ENCODE results near the gene HSD17B11. TPM values are rescaled to one million over a fixed set of nuclear protein-coding genes. Genes with fewer than 3 reads are reported as not detected.

HSD17B11 gene
- total RNA-seq, 1 experiment from 2014 or later = 14.0 TPM

- TF ChIP-seq NFATC4 (CRISPR knock-in tag; IDR thresholded peaks at IDR 0.05) = no peak
- TF ChIP-seq ZBTB43 (CRISPR knock-in tag; IDR thresholded peaks at IDR 0.05) = peak; percentile 23; the same call in 1 of the 2 replicates
- TF ChIP-seq HMGXB4 (CRISPR knock-in tag; IDR thresholded peaks at IDR 0.05) = peak; percentile 68
- peak; percentile 80 for TF ChIP-seq ZNF232 (CRISPR knock-in tag; IDR thresholded peaks at IDR 0.05)
- TF ChIP-seq E2F5 (CRISPR knock-in tag; IDR thresholded peaks at IDR 0.05) = peak; percentile 52; the same call in 1 of the 2 replicates
- no peak for TF ChIP-seq FOXJ3 (CRISPR knock-in tag; IDR thresholded peaks at IDR 0.05; ENCODE audit: borderline replicate concordance)
- 0 out of 2 replicates have a peak, but pooled peaks have one; percentile 63 for TF ChIP-seq ZNF138 (CRISPR knock-in tag; conservative IDR thresholded peaks at IDR 0.05)
- TF ChIP-seq ZNF281 (CRISPR knock-in tag; IDR thresholded peaks at IDR 0.05) = peak; percentile 52; the same call in 1 of the 2 replicates
- TF ChIP-seq ESRRA (CRISPR knock-in tag; IDR thresholded peaks at IDR 0.05; ENCODE audit: borderline replicate concordance) = no peak
- TF ChIP-seq SMAD3 (CRISPR knock-in tag; IDR thresholded peaks at IDR 0.05; ENCODE audit: borderline replicate concordance) = peak; percentile 60
- no peak for TF ChIP-seq NR1H2 (CRISPR knock-in tag; IDR thresholded peaks at IDR 0.05)
- TF ChIP-seq ATF1 (CRISPR knock-in tag; IDR thresholded peaks at IDR 0.05) = no peak
- 0 out of 2 replicates have a peak, but pooled peaks have one; percentile 53 for TF ChIP-seq RELA (CRISPR knock-in tag; IDR thresholded peaks at IDR 0.05; ENCODE audit: borderline replicate concordance)
These were observed 31.4 kb upstream of the HSD17B11 start, which contains the start of gene NUDT9 (continued) for GRCh38 chr4:87422104-87423052.

GRCh38 chr4:87420276-87420830 lies 29.4 kb upstream of the HSD17B11 start:
- H3K36me3 Mint-ChIP-seq = peaks cover 14% of the 10 kb centered on the region
- TF ChIP-seq CREM (CRISPR knock-in tag; IDR thresholded peaks at IDR 0.05) (no peak), ZNF423 (CRISPR knock-in tag; IDR thresholded peaks at IDR 0.05) (no peak), E2F4 (CRISPR knock-in tag; IDR thresholded peaks at IDR 0.05; ENCODE audit: borderline replicate concordance, low read depth) (no peak)
- peaks cover 36% of the 10 kb centered on the region for H3K4me1 Mint-ChIP-seq
- no peak overlapping the region for H3K27ac Mint-ChIP-seq
- no peak overlapping the region for H3K4me3 Mint-ChIP-seq
- POLR2A ChIA-PET = no interaction called here
- no peak for DNase-seq (ENCODE audit: low spot score)
- H3K27me3 Mint-ChIP-seq (ENCODE audit: low read depth) = peaks cover 5% of the 10 kb centered on the region; the same call in 1 of the 2 replicates
- H3K9me3 Mint-ChIP-seq = peaks cover 26% of the 10 kb centered on the region
- ATAC-seq = no peak
- CTCF ChIA-PET = interaction anchor here (0.6 to 4.1 kb wide), 3 partner anchors 29 to 159 kb away, joined by 3 to 18 read pairs (median 4); partner anchors contain the start of gene HSD17B11
